Measurements from ENCODE around the gene HIF1AN.

DNA sequence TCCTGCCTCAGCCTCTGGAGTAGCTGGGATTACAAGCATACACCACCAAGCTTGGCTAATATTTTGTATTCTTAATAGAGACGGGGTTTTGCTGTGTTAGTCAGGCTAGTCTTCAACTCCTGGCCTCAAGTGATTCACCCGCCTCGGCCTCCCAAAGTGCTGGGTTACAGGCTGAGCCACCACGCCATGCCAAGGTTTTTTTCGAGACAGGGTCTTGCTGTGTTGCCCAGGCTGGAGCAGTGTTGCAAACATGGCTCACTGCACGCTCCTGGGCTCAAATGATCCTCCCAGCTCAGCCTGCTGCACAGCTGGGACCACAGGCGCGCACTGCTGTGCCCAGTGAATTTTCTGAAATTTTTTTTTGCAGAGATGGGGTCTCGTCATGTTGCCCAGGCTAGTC is 12.8 kb upstream of the HIF1AN start:
- TF ChIP-seq POLR2A (IDR thresholded peaks at IDR 0.05) (no peak), POLR2AphosphoS5 (IDR thresholded peaks at IDR 0.05) (no peak)

Data from transverse colon (tissue), 3 donors.